ENCODE data around the gene TM4SF5. TPM values are rescaled to one million over a fixed set of nuclear protein-coding genes. Genes with fewer than 3 reads are reported as not detected.

TM4SF5 gene, protein sequence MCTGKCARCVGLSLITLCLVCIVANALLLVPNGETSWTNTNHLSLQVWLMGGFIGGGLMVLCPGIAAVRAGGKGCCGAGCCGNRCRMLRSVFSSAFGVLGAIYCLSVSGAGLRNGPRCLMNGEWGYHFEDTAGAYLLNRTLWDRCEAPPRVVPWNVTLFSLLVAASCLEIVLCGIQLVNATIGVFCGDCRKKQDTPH
- not detected for polyA plus RNA-seq (2013, experiment 1 of 4)
- not detected for polyA plus RNA-seq (2013, experiment 2 of 4)
- not detected for polyA plus RNA-seq (2013, experiment 3 of 4)
- polyA plus RNA-seq (2013, experiment 4 of 4): not detected

DNA sequence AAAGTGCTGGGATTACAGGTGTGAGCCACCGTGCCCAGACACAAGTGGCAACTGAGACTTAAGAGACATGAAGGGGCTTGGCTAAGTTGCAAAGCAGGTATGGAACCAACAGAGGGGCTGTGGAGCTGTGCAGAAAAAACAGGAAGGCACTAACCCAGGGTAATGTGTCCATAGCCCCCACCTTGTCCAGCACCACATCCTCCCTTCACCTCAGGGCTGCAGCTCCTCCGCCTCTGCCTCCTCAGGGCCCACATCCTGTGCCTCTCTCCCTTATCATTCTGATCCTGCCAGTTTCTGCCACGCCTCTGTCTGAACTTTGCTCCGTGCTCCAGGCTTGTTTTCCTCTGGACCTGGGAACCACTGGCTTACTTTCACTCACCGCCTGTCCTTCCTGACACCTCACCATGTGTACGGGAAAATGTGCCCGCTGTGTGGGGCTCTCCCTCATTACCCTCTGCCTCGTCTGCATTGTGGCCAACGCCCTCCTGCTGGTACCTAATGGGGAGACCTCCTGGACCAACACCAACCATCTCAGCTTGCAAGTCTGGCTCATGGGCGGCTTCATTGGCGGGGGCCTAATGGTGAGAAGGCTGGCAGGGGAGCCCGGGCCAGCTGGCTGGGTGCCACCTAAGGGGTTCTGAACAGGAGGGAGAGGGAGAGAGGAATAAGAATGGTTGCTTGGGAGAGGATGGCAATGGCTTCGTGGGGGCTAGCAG, at the start of gene TM4SF5:
Gene TM4SF5, plus strand, starts transcription at position 368 of the 716 bp plus-strand sequence. Its CDS starts 37 bp downstream, at position 405.
- Histone ChIP-seq H3K27ac (ENCODE audit: insufficient read depth, low read depth, low read length, poor library complexity, severe bottlenecking) (no peak within 1 kb of the TSS), H3K27me3 (ENCODE audit: control insufficient read depth, insufficient read depth, low read length, poor library complexity, severe bottlenecking) (no peaks in the 10 kb centered on the region), H3K9me3 (ENCODE audit: control insufficient read depth, low read length) (no peaks in the 10 kb centered on the region), H3K4me3 (ENCODE audit: insufficient read depth, low read depth, low read length) (no peak within 1 kb of the TSS), H3K36me3 (ENCODE audit: control insufficient read depth, insufficient read depth, low read length) (no peaks in the 10 kb centered on the region), H3K4me1 (ENCODE audit: control insufficient read depth, insufficient read depth, low read length) (no peaks in the 10 kb centered on the region)
- 85 to 87% methylated on average over 13 of the region's 13 CpGs for WGBS, 2 experiments

DNA sequence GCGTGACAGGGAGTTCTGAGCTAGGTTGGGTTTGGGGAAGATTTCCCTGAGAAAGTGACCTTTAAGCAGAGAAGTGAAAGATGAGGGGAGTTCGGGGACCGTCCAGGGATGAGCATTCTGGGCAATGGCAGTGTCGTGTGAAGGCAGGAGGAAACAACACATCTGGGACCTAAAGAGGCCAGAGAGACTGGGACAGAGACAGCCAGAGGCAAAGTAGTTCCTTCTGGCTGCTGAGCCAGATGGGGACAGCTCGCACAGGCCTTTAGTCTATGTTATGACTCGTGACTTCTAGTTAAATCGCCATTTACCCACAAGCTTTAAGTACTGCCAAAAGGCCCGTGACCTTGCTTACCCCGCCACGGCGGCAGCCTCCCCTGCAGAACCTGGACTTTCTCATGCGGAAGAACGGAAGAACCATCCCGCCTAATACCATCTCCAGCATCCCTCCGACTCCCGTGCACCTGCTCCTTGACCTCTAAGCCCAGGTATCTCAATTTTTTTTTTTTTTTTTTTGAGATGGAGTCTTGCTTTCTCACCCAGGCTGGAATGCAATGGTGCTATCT, 48.9 kb upstream of the TM4SF5 start:
- Histone ChIP-seq H3K36me3 (ENCODE audit: control insufficient read depth, insufficient read depth, low read length) (peaks cover 10% of the 10 kb centered on the region), H3K9me3 (ENCODE audit: control insufficient read depth, low read length) (no peaks in the 10 kb centered on the region), H3K27me3 (ENCODE audit: control insufficient read depth, insufficient read depth, low read length, poor library complexity, severe bottlenecking) (no peaks in the 10 kb centered on the region), H3K4me1 (ENCODE audit: control insufficient read depth, insufficient read depth, low read length) (no peaks in the 10 kb centered on the region), H3K27ac (ENCODE audit: insufficient read depth, low read depth, low read length, poor library complexity, severe bottlenecking) (no peak overlapping the region), H3K4me3 (ENCODE audit: insufficient read depth, low read depth, low read length) (no peak overlapping the region)
- 89 to 92% methylated on average over 16 of the region's 16 CpGs for WGBS, 2 experiments

DNA sequence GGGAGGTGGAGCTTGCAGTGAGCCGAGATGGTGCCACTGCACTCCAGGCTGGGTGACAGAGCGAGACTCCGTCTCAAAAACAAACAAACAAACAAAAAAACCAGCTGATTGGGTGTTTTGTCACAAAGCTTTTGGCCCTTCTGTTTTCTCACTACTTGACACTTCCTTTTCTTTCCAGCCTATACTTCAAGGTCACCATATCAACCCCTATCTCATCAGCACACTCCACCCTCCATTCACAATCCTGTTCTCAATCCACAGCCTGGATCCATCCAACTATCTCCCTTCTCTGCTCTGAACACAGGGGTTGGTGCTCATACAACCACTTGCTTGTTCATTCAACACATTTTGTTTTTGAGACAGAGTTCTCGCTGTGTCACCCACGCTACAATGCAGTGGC, 47.0 kb upstream of the TM4SF5 start:
- Histone ChIP-seq H3K4me1 (ENCODE audit: control insufficient read depth, insufficient read depth, low read length) (no peaks in the 10 kb centered on the region), H3K27me3 (ENCODE audit: control insufficient read depth, insufficient read depth, low read length, poor library complexity, severe bottlenecking) (no peaks in the 10 kb centered on the region), H3K4me3 (ENCODE audit: insufficient read depth, low read depth, low read length) (no peak overlapping the region), H3K9me3 (ENCODE audit: control insufficient read depth, low read length) (no peaks in the 10 kb centered on the region), H3K27ac (ENCODE audit: insufficient read depth, low read depth, low read length, poor library complexity, severe bottlenecking) (no peak overlapping the region), H3K36me3 (ENCODE audit: control insufficient read depth, insufficient read depth, low read length) (no peaks in the 10 kb centered on the region)
- WGBS, 2 experiments: 85 to 90% methylated on average over 5 of the region's 5 CpGs

DNA sequence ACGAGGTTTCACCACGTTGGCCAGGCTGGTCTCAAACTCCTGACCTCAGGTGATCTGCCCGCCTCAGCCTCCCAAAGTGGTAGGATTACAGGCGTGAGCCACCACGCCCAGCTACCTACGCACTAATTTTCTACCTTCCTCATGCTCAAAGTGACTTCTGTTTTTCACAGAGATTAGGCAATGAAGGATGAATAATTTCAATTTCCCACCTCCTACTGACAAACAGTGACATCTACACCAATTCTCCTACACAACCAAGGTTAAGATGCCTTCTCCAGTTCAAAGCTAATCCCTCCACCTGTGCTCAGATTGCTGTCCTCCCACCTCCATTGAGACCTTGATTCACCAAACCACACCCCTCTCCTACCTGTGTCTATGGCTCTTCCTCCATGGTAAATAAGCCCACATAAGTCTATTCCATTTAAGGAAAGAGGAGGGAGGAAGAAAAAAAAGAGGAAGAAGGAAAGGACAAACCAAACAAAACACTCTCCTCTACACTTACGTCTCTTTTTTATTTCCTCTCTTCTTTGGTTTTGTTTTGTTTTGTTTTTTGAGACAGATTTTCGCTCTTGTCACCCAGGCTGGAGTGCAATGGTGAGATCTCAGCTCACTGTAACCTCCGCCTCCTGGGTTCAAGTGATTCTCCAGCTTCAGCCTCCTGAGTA, 45.9 kb upstream of the TM4SF5 start:
- Histone ChIP-seq H3K4me3 (ENCODE audit: insufficient read depth, low read depth, low read length) (no peak overlapping the region), H3K36me3 (ENCODE audit: control insufficient read depth, insufficient read depth, low read length) (no peaks in the 10 kb centered on the region), H3K4me1 (ENCODE audit: control insufficient read depth, insufficient read depth, low read length) (no peaks in the 10 kb centered on the region), H3K27me3 (ENCODE audit: control insufficient read depth, insufficient read depth, low read length, poor library complexity, severe bottlenecking) (no peaks in the 10 kb centered on the region), H3K9me3 (ENCODE audit: control insufficient read depth, low read length) (no peaks in the 10 kb centered on the region), H3K27ac (ENCODE audit: insufficient read depth, low read depth, low read length, poor library complexity, severe bottlenecking) (no peak overlapping the region)
- 84 to 90% methylated on average over 8 to 9 of the region's 9 CpGs for WGBS, 2 experiments

DNA sequence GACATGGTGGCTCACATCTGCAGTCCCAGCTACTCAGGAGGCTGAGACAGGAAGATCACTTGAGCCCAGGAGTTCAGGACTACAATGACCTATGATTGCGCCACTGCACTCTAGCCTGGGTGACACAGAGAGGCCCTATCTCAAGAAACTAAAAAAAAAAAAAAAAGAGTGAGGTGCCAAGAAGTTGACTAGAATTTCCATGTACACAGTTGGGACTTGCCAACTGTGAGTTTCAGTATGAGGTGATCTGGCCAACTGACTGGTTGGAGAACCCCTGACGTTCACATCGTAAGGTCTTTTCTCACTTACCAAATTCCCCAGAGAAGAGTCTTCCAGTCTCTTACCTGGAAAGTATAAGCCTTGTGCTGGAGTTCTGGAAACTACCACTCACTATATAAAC, 43.6 kb upstream of the TM4SF5 start:
- Histone ChIP-seq H3K27ac (ENCODE audit: insufficient read depth, low read depth, low read length, poor library complexity, severe bottlenecking) (no peak overlapping the region), H3K9me3 (ENCODE audit: control insufficient read depth, low read length) (no peaks in the 10 kb centered on the region), H3K27me3 (ENCODE audit: control insufficient read depth, insufficient read depth, low read length, poor library complexity, severe bottlenecking) (no peaks in the 10 kb centered on the region), H3K36me3 (ENCODE audit: control insufficient read depth, insufficient read depth, low read length) (no peaks in the 10 kb centered on the region), H3K4me1 (ENCODE audit: control insufficient read depth, insufficient read depth, low read length) (peaks cover 3% of the 10 kb centered on the region), H3K4me3 (ENCODE audit: insufficient read depth, low read depth, low read length) (no peak overlapping the region)
- WGBS, 2 experiments: 89 to 100% methylated on average over 2 of the region's 3 CpGs

DNA sequence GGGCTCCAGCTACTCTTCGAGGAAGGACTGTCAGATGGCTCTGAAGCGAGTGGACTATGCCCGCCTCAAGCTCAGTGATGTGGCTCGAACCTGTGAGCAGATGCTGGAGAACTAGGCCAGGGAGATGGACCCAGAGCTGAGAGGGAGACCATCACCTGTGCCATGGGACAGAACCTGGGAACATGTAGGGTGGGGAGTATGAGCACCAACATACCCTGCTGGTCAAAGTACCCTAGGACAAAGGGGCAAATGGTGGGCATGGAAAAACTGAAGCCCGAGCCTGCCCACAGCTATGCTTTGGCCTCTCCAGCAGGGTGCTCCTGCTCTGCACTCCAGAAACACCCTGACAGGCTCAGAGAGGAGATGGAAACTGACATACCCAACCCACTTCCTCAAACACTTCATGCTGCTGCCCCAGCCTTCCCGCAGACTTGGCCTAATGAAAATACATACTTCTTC, 38.6 kb upstream of the TM4SF5 start:
- Histone ChIP-seq H3K4me3 (ENCODE audit: insufficient read depth, low read depth, low read length) (no peak overlapping the region), H3K27ac (ENCODE audit: insufficient read depth, low read depth, low read length, poor library complexity, severe bottlenecking) (no peak overlapping the region), H3K36me3 (ENCODE audit: control insufficient read depth, insufficient read depth, low read length) (no peaks in the 10 kb centered on the region), H3K4me1 (ENCODE audit: control insufficient read depth, insufficient read depth, low read length) (peaks cover 3% of the 10 kb centered on the region), H3K27me3 (ENCODE audit: control insufficient read depth, insufficient read depth, low read length, poor library complexity, severe bottlenecking) (peaks cover 24% of the 10 kb centered on the region), H3K9me3 (ENCODE audit: control insufficient read depth, low read length) (no peaks in the 10 kb centered on the region)
- 95 to 97% methylated on average over 6 of the region's 6 CpGs for WGBS, 2 experiments

DNA sequence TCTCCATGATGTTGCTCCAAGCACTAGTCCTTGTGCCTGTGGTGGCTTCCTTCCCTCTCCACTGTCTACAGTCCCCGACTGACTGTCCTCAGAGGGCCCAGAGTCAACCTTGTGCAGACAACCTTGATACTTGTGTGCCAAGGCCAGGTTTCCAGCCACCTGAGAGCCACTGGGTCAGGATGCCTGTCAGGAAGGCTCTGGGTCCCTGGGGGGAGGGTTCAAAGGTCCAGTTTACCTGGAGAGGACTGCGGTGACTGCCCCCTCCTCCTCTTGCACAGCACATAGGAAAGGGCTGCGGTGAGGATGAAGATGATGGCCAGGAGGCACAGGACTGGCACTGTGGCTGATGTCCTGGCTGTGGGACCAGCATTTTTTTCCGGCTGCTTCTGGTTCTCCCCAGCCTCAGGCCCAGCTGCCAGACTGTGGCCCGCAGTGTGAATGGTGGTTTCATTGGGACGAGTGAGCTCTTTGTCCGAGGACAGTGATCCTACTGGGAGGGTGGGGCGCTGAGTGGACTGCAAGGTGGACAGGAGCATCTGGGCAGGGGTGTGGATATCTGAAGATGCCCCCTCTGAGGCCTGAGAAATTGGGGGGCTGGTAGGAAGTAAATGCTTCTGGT, 36.7 kb upstream of the TM4SF5 start:
- Histone ChIP-seq H3K27ac (ENCODE audit: insufficient read depth, low read depth, low read length, poor library complexity, severe bottlenecking) (no peak overlapping the region), H3K9me3 (ENCODE audit: control insufficient read depth, low read length) (no peaks in the 10 kb centered on the region), H3K4me3 (ENCODE audit: insufficient read depth, low read depth, low read length) (no peak overlapping the region), H3K36me3 (ENCODE audit: control insufficient read depth, insufficient read depth, low read length) (no peaks in the 10 kb centered on the region), H3K27me3 (ENCODE audit: control insufficient read depth, insufficient read depth, low read length, poor library complexity, severe bottlenecking) (peaks cover 43% of the 10 kb centered on the region), H3K4me1 (ENCODE audit: control insufficient read depth, insufficient read depth, low read length) (peaks cover 3% of the 10 kb centered on the region)
- WGBS, 2 experiments: 87 to 89% methylated on average over 8 of the region's 8 CpGs

DNA sequence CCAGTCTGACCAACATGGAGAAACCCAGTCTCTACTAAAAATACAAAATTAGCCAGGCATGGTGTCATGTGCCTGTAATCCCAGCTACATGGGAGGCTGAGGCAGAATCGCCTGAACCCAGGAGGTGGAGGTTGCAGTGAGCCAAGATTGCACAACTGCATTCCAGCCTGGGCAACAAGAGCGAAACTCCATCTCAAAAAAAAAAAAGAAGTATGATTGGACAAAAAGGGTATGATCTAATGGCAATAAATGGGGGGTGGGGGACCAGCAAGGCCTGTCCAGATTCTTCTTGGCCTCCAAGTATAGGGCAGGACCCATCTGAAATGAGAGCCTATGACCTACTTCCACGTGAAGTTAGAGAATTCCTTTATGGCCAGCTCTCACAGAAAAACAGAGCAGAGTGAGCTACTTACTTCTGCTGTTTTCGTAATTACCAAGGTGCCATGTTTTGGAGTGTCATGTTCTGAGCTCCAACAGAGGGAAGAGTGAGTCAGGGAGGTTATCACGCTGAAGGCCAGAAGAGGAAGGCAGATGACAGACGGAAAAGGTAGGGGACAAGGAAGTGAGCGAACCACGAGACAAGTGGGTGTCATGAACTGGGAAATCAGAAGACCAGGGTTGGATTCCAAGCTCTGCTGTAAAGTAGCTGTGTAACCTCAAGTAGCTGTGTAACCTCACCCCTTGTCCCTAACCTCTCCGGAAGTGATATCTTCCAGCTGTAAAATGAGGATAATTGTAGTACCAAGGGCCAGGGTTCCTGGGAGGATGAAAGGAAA, 35.6 kb upstream of the TM4SF5 start:
- Histone ChIP-seq H3K4me1 (ENCODE audit: control insufficient read depth, insufficient read depth, low read length) (peaks cover 3% of the 10 kb centered on the region), H3K27ac (ENCODE audit: insufficient read depth, low read depth, low read length, poor library complexity, severe bottlenecking) (no peak overlapping the region)

More for the DNA sequence above, 35.6 kb upstream of the TM4SF5 start:
- Histone ChIP-seq H3K9me3 (ENCODE audit: control insufficient read depth, low read length) (no peaks in the 10 kb centered on the region), H3K4me3 (ENCODE audit: insufficient read depth, low read depth, low read length) (no peak overlapping the region), H3K27me3 (ENCODE audit: control insufficient read depth, insufficient read depth, low read length, poor library complexity, severe bottlenecking) (peaks cover 54% of the 10 kb centered on the region), H3K36me3 (ENCODE audit: control insufficient read depth, insufficient read depth, low read length) (no peaks in the 10 kb centered on the region)
- 79 to 82% methylated on average over 9 of the region's 9 CpGs for WGBS, 2 experiments

All from ectodermal cell (in vitro differentiated cells).